Germinal center (tissue), 1 donor: ENCODE measurements around the gene DNAH1.

Source experiments
- DNase-seq: peaks from one replicate; pipeline ENCODE4 v3.0.0; 2012; ENCODE audit warnings: mixed read lengths, low spot score

The DNAH1 gene

GRCh38 chr3:52311576-52312119 is 4.5 kb upstream of the DNAH1 start:
- DNase-seq, result no peak

- no peak for DNase-seq
These were observed 2.8 kb upstream of the DNAH1 start for GRCh38 chr3:52313188-52313773.

DNA sequence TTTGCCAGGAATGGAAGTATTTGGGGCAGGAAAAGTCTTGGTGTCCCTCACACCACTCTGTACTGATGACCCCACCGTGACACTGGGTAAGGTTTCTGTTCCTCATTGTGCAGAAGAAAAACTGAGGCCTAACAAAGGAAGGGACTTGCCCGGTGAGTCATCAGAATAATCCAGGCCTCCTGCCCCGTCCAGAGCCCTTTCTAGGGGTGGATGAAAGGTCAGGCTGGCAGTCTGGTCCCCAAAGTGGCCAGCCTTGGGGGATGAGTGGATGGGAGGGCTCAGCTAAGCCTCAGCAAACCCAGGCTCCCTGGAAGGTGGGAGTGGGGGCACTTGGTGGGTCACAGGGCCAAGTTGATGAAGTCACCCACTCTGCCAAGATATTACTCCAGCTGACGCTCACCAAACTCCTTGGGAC is 2.3 kb upstream of the DNAH1 start:
- peak; percentile 56 for DNase-seq

GRCh38 chr3:52314489-52314888 is 1.6 kb upstream of the DNAH1 start:
- DNase-seq, result no peak

DNA sequence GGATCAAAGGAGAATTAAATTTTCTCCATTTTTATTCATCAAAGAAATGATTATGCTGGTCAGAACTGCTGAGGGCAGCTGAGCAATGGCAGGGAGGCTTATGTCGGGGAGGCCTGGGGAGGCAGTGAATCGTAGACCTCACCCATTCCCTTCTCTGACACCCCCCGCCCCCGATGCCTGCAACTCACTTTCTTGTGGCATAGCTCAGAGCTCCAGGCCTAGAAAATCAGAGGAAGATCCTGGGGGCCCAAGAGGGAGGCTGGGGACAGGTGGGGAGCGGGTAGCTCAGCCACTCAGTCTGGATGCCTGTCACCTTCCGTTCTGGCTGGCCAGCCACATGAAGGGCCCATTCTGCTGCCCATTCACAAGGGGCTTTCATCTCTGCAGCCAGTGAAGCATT is 1.1 kb upstream of the DNAH1 start:
- DNase-seq, result no peak

GRCh38 chr3:52317208-52318000 is 1.3 kb downstream of the DNAH1 start:
- DNase-seq, result peak; percentile 78

- DNase-seq, result no peak
These were observed 2.2 kb downstream of the DNAH1 start for GRCh38 chr3:52318186-52318816.

DNA sequence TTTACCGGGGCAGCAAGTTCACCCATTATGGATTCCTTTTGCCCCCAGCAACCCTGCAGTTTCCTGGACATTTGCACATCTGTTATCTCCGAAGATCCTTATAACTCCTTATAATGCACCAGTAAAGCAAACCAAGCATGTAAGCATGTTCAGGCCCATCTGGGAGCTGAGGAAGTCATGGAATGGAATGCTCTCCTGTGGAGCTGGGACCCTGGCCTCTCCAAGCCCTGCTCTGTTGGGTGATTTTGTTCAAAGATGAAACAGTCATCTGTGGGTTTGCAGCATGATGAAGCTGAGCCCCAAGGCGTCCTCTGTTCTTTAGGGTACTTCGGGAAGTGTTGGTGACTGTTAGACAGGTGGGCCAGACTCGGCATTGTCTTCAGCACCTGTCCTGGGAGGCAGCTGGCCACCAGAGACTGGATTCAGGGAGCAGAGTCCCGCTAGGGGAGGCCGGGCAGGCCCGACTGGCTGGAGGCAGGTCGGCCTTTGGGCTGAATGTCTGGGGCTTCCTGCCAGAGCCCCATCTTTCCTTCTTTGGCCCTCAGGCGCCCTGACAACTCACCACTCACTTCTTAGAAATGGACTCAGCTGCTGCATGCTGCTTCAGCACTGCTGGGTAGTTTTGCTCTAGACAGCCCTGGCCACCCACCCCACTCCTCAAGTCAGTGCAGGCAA is 3.9 kb downstream of the DNAH1 start:
- DNase-seq, result no peak

- DNase-seq, result no peak
These were observed 5.4 kb downstream of the DNAH1 start for GRCh38 chr3:52321481-52321880.

DNA sequence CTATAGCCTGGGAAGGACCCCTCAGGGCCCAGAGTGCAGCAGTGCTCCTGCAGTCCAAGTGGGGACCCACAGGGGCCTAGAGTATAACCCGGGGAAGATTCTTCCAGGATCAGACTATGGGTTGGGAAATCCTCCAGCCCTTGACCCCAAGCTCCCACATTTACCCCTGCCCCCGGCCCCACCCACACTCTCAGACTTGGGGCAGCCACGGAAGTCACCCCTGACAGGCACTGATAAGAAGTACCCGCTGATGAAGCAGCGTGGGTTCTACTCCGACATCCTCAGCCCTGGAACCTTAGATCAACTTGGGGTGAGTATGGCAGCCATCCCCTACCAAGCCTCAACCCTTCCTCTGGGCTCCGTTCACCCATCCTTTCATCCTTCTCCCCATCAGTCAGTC is 6.3 kb downstream of the DNAH1 start:
- no peak for DNase-seq

GRCh38 chr3:52323526-52324295 is 7.6 kb downstream of the DNAH1 start:
- DNase-seq, result no peak

- DNase-seq, result no peak
These were observed 8.6 kb downstream of the DNAH1 start for GRCh38 chr3:52324676-52325075.

GRCh38 chr3:52325686-52326085 is 9.6 kb downstream of the DNAH1 start:
- DNase-seq, result no peak

DNA sequence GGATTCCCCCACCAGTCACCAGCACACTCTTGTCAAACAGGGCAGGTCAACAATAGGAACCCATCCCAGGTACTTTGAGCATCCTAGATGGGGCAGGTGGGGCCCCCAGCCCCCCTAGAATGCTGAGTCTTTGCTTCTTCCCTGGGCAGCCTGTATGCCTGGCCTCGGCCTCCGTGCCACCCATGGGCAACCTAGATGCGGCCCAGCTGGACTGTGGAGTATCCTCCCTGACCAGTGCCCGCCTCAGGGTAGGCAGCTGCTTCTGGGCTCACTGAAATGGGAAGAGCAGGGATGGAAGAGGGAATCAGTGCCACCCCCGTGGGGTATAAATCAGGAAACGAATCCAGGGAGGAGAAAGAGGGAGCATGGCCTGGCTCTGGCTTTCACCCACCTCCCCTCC is 10.9 kb downstream of the DNAH1 start:
- DNase-seq, result no peak

GRCh38 chr3:52327486-52328290 is 11.6 kb downstream of the DNAH1 start:
- no peak for DNase-seq

- no peak for DNase-seq
These were observed 12.5 kb downstream of the DNAH1 start for GRCh38 chr3:52328536-52329080.

- no peak for DNase-seq
These were observed 14.2 kb downstream of the DNAH1 start for GRCh38 chr3:52330194-52330805.

DNA sequence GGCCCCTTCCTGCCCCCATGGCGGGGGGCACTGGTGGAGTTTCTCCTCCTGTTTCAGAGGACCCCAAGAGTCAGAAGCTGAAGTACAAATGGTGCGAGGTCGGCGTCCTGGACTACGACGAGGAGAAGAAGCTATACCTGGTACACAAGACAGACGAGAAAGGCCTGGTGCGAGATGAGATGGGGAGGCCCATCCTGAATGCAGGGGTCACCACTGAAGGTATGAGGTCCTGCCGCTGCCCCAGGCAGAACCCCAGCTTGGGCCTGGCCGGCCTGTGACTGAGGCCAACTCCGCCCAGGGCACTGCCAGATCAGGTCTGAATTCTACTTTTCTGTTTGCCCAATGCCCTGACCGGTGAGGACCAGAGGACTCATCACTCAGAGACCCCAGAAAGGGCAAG is 15.0 kb downstream of the DNAH1 start:
- DNase-seq, result no peak

DNA sequence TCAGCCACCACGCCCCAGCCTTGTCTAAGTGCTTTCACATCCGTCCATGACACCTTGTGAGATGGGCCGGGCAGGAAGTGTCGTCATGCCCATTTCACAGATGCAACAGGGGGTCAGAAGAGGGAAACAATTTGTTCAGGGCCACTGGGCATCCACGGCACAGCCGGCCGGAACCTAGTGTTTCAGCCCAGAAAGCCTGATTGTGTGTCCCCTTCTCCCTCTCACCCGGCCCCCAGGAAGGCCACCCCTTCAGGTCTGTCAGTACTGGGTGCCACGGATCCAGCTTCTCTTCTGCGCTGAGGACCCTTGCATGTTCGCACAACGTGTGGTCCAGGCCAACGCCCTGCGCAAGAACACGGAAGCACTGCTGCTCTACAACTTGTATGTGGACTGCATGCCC is 15.8 kb downstream of the DNAH1 start:
- DNase-seq, result no peak

DNA sequence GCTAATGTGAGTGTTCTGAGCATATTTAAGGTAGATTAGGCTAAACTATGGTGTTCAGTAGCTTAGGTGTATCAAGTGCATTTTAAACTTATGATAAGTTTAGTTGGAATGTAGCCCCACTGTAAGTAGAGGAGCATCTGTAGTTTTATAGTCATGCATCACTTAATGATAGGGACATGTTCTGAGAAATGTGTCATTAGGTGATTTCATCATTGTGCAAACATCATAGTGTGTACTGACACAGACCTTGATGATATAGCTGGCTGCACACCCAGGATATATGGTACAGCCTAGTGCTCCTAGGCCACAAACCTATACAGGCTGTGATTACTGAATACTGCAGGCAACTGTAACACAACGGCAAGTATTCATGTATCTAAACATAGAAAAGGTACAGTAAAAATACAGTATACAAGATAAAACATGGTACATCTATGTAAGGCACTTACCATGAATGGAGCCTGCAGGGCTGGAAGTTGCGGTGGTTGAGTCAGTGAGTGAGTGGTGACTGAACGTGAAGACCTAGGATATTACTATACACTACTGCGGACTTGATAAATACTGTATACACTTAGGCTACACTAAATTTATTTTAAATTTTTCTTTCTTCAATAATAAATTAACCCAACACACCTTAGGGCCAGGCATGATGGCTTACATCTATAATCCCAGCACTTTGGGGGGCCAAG is 17.9 kb downstream of the DNAH1 start:
- DNase-seq, result no peak
